Measurements from ENCODE around the gene GATAD2A.
"Not testable (repeated sequence)": the region's sequence is repeated elsewhere in the genome, so short reads cannot be mapped to it uniquely, and the experiment has no call there.

The GATAD2A gene

DNA sequence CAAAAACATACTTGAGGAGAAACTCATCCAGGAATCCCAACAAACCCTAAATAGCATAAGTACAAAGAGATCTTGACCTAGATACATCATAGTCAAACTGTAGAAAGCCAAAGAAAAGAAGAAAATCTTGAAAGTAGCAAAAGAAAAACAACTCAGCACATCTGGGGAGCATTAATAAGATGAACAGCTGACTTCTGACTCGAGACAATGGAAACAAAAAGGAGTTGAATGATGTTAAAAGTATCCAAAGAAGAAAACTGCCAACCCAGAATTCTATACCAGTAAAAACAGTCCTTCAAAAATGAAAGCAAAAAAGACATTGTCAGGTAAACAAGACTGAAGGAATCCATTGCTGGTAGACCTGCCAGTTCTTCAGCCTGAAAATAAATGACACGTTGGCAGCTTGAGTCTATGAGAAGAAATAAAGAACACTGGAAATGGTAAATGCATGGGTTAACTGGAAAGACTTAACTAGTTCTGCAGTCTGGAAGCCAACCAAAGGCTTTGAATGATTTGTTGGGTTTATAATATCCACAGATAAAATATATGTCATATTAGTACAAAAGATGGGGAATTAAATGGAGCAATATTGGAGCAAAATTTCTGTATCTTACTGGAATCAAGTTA lies 63.1 kb downstream of the GATAD2A start:
- no peak for DNase-seq (ENCODE audit: low read depth)

DNA sequence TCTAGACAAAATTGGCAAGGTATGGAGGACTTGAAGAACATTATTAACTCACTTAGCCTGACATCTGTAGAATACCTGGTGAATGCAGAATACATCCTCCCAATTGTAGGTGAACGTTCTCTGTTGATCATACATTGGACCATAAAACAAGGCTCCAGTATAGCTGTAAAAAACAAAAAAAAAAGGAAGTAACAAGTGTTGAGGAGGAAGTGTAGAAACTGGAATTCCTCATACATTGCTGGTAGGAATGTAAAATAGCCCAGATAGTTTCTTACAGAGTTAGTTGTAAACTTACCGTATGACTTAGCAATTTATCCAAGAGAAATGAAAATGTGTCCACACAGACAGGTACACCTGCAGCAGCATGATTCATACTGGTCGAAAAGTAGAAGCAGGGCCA lies 65.1 kb downstream of the GATAD2A start:
- DNase-seq (ENCODE audit: low read depth) = no peak

DNA sequence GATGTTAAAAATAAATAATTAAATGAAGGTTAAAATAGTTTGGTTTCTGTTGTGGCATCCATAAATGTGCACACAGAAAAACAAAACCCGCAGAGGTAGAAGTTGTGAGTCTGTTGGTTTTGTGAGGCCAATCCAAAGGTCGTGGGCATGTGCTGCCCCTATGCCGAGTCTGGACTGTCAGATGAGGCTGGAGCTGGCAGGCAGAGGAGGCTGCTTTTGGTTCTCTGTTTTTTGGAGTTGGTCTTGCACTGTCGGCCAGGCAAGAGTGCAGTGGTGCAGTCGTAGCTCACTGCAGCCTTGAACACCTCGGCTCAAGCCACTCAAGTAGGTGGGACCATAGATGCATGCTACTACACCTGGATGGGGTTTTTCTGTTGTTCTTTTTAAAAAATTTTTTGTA lies 66.2 kb downstream of the GATAD2A start:
- DNase-seq (ENCODE audit: low read depth) = no peak

DNA sequence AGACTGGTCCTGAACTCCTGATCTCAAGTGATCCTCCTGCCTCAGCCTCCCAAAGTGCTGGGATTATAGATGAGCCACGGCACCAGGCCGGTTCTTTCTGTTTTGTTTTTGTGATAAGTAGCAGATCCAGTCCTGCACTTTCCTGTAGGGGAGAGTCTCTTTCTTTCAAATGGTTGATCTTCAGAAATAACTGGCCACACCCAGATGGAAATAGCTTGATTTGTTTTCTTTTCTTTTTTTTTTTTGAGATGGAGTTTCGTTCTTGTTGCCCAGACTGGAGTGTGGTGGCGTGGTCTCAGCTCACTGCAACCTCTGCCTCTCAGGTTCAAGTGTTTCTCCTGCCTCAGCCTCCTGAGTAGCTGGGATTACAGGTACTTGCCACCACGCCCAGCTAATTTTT lies 66.6 kb downstream of the GATAD2A start:
- not testable (repeated sequence) for DNase-seq (ENCODE audit: low read depth)

DNA sequence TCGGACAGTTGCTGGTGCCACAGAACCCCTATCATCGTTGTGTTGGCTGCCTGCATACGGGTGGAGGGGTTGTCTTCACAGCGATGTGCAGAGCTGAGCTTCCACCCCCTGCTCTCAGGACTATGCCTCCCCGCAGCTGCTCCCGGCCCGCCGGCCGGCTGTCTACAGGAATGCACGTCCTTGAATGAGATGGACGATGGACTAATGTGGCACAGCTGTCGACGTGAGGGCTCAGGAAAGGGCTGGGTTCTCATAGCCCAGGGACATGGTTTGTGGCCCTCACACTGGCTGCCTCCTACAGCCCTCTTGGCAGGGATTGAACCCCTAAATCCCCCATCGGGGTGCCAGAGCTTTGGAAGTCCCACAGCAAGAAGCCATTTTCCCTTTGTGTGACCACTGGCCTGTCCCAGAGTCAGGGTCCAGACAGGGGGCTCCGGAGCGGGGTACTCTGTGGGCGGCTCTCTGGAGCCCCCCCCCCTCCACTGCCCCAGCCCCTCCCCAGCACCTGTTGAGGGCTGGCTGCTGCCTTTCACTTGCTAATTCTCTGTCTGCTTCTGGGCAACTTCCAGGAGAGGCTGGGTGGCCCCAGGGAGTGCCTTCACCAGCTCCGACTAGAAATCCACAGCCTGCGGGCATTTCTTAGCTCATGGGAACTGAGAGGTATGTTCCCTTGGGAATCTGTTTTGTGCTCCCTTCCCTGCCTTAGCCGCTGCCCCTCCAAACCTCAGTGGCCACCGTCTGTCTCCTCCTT lies 69.7 kb downstream of the GATAD2A start:
- DNase-seq (ENCODE audit: low read depth) = no peak

DNA sequence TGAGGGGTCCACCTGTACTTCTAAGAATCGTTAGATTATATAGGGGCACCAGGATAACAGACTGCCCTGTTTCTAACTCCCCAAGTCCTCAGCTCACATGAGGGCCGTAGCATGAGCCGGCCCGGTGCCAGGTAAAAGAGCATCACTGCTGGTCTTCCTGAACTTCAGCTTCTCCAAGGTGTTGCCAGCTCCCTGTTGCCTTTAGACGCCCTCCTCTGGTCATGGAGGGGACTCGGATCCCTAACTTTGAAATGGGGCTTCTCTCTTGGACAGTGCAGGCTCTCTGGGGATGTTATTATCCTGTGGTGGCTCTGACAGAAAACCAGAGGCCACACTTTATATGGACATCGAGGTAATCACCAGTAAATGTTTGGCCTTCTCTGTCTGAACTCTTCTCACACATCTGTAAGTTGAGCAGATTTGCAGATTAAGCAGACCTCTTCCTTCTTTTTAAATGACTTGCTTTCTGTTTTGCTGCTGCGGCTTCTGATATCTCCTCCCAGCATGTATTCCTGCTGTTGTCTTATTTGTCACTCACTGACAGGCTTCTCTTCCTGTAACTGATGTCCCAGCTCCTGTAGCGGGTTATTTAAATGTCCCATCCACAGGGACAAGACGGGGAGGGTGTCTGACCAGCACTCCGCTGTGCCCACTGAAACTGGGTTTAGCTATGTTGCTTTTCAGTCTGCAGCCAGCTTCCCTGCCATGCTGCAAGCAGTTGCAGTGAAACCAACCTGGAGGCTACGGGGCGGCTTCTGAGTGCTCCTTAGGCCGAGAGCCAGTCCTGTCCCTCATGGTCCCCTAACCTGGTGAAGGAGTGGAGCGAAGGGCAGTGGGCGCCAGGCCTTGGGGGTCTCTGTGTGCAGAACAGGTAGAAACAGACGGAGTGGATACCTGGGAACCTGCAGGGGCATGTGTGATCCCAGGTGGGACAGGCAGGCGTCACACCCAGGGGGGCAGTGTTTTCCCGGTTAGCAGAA lies 70.7 kb downstream of the GATAD2A start:
- no peak for DNase-seq (ENCODE audit: low read depth)

DNA sequence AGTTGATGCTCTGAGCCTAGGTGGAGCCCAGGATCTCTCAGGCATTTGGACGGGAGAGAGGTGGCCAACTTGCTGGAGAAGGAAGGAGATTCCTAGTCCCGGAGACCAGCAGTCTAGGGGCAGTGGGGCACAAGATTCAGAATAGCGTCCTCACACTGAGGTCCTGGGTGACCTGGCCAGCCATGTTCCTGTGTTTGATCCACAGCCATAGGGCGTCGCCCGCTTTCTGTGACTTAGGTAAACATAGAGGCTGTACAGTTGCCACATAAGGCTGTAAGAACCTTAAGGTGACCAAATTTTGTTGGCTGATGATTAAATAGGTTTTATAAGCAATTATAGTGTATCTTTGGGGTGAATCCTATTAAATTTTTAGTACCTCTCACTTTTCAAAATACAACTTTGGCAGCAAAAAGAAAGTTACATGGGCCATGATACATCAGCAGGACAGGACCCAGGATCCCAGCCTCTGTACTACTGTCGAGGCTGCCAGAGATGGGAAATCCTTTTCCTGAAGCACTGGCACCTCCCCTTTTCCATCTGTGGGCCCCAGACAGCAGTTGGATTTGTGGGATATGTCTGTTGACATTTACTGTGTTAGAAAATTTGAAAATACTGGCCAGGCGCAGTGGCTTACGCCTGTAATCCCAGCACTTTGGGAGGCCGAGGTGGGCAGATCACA lies 72.4 kb downstream of the GATAD2A start:
- DNase-seq (ENCODE audit: low read depth) = no peak

DNA sequence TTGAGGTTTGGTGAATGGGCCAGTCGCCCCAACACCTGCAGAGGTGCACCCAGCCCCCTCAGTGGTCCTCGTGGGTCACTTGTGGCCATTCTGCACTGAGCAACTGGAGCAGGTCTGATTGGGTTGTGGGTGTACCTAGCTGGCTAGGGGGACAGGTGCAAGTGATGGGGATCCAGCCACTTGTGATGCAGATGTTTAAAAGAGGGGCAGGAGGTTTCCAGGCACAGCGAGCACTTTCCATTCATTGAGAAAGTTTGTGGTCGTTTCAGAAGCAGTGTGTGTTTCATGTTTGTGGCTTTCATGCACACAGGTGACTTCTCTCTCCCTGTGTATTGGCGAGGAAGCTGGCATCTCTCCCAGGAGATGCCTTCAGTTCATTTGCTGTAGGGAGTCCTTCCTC lies 75.2 kb downstream of the GATAD2A start:
- no peak for DNase-seq (ENCODE audit: low read depth)

DNA sequence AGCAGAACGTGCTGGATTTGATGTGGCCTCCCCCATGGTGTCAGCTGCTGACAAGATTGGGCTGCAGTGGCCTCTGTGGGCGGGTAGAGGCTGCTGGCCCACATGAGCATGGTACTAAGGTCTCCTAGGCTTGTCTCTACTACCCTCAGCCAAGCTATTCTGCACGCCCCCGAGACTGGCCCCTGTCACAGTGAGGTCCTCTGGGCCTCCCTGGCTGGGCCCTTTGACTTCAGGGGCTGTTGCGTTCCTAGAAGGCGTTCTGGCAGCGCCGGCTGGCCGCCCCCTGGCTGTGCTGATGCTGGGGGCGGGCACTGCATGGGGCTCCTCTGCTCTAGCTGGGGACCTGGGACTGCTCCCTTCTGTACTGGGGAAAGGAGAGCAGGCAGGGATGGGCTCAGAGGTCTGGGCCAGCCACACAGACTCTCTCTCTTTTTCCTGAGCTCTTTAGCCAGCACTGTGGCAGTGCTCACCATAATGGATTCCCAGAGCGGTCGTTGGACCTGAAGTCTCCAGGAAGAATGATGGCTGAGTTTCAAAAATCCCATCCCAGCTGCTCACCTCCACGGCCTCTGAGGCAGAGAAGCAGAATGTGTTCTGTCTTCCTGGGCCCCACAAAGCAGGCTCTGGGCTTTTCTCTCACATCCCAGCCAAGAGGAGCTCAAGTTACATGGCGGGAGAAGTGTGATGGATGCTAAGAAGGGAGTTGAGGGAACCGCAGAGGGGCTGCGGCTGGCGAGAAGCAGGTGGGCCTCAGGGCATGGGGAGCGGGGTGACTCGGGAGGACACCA lies 77.5 kb downstream of the GATAD2A start:
- no peak for DNase-seq (ENCODE audit: low read depth)

DNA sequence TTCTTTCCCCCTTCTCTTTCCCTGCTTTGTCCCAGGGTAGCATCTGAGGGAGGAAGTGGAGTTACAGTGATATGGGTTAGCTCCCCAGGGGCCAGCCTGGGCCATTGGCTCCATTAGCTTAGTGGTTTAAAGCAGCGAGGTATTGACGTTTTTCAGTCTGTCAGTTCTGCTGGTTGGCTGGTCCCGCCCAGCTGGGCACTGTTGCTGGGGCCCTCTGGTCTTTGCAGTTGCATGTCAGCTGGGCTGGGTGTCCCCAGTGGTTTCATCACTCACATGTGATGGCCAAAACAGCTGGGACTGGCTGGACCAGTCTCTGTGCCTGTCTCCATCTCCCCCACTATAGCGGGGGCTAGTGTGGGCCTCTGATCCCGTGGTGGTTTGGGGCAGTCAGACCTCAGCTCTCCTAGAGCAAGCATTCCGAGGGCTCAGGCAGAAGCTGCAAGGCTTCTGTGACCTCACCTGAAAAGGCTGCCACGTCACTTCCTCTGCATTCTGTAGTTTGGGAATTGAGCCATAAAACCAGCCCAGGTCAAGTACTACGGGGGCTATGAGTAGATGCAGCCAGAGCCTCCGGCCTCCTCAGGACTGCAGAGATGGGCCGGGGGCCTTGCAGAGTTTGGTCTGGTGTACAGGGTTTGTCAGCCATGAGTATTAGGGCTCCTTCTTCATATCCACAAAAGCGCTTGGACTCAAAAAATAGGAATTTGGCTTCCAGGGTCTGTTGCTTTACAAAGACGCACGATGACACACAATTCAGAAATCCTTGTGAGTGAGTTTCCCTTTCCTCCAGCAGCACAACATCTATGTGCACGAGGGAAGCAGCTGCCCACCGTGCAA lies 79.9 kb downstream of the GATAD2A start:
- DNase-seq (ENCODE audit: low read depth) = no peak

DNA sequence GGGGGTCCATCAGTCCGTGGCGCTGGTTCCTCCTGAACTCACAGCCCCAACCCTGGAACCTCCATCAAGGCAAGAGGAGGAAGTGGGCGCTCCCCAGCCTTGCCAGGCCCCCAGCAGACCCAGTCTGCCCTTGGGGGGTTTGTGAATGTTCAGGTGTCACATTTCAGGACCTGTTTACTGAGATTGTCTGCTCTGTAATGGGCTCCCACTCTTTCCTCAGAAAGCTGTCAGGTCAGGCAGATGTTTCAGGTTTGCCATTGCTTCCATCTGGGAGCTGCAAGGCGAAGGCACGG lies 80.5 kb downstream of the GATAD2A start:
- no peak for DNase-seq (ENCODE audit: low read depth)

DNA sequence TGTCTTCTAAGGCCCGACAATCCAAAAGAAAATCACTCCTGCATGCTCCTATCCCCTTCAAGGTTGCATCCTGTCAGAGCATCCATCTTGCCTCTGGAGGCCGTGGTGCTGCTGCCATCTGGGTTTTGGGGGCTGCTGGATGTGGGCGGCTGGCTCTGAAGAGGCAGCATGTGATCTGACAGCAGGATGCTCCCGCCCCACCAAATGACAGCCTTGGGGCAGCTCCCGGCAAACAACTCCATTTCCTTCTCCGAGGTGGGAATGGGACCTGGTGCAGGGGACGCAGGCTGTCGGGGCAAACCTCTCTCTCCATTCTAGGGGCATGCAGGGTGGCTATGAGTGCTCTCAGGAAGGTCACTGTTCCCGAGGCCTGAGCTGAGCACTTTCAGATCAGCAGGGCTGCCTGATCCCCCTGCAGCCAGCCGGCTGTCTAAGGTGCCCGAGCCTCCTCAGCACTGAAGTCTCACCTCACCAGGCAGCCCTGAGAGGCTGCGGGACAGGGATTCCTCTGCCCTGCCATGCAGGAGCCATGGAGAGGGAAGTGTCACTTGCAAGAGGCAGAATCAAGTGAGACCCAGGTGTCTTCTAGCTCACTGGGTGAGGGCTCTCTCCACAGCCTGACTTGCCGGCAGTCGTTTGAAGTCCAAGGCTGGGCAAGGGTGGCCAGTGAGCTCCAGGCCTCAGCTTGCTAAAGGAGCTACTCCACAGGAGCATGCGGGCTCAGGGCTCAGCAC lies 81.0 kb downstream of the GATAD2A start:
- no peak for DNase-seq (ENCODE audit: low read depth)

DNA sequence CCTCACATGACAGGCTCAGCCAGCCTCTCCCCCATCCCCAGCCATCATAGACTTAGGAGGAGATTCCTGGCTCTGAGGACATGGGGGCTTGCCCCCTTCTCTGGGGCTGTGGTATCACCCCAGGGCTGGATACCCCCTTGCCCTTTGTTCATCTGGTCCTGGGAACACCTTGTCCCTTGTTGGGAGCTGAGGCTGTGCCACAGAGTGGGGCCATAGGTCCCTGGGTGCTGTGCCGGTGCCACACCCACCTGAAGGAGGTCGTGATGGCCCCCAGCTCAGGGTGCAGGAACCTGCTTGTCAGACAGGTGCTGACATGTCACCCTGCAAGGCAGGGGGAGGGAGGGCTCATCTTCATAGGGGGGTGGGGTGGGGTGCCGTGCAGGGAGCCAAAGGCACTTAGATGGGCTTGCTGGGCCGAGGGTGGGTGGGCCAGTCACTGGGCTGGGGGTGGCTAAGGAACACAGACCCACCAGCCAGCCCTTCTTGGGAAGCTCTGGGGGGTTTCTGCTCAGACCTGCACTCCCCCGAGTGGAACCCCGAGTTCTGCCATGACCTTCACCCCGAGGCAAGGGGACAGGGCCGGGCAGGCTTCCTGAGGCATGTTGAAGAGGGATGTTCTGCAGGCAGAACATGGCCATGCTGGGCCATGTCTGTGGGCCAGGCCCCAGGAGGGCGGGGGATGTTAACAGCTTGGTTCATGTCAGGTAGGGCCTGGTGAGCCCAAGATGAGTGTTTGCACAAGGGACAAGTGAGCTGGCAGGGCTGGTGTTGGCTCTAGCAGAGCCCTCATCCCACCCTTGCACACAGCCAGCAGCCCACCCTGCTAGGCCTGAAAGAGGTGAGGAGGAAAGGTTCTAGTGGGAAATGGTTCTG lies 81.8 kb downstream of the GATAD2A start:
- DNase-seq (ENCODE audit: low read depth) = no peak

DNA sequence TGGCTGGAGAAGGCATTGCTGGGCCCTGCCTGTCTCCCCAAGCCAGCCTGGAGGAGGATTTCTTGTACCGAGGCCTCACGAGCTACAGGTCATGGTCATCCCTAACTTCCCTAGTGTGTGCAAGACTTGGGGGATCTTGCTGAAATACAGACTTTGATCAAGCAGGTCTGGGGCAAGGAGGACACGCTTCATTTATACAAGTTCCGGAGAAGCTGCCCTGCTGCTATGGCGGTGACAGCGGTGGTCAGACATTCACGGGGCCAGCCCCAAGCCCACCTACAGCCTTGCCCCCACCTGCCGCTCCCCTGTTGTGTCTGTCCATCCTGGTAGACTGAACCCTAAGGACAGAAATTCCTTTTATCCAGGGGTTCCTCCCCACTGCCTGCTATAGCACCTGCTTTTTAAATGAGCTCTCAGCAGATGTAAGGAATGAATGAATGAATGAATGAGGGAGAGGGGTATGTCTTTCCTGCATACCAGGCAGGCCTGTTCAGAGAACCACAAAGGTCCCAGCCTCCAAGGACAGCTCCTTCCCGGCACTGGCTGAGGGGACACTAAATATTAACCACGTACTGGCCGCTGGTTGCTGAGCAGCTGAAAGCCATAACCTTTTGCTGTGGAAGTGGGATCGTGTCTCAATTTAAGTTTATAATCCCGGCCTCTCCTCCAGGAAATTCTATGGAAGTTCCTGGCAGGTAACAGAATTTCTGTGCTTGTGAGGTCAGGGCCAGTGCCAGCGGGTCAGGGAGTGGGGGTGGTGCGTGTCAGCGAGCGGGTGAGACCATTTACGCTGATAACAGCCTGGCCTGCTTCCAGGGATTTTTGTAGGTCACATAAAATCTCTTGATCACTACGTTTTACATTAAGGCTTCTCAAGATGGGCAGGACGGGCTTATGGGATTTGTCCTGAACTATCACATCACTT lies 82.7 kb downstream of the GATAD2A start:
- DNase-seq (ENCODE audit: low read depth) = no peak

DNA sequence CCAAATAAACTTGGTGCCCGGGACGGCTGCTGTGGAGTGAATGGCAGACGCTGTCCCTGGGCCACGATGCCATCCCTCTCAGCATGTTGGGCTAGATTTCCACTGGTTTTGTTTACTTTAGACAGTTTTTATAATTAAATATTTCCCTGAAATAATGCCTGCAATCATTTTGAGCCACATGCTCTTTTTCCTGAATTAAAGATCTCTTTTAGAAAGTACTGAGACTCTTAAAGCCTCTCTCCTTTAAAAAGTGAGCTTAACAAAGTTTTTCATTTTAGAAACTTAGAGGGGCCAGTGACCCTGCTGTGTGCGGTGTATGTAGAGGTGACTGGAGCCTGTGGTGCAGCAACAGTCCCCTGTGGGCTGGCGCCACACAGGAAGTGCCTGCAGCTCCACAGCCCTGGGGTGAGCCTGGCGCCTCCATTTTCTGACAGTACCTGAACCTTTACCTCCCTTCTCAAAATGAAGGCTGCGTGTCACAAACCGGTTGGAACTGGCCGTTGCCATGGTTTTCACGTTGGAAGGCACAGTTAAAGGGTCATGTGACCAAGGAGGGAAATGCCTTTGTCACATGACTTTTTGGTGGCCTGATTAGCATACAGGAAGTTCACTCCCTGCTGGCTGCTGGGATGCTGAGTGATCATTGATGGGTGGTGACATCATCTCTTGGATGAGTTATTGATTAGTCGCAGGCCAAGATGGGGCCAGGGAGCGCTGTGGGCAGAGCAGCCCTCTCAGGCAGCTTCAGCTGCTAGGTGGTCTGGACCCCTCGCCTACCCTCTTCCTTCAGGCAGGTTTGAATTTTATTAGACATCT lies 83.6 kb downstream of the GATAD2A start:
- peak; percentile 57 for DNase-seq (ENCODE audit: low read depth)

DNA sequence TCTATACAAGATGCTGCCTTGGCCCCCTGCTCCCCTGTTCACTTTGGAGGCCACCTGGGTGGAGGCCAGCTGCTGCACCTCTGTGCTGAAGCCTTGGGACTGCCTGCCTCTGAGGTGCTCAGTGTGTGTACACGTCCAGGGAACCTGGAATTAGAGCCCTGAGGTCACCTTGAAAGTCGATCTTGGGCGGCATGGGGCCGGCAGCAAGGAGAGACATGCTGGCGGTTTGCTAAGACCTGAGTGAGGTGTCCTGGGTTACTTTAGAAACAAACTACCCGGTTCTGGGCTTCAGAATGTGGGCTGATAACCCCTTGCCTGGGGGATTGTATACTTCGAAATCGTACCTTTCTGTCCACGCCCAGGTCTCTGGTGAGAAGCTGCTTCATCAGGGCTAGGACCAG lies 84.3 kb downstream of the GATAD2A start:
- DNase-seq (ENCODE audit: low read depth) = no peak

All from stimulated activated CD8-positive, alpha-beta memory T cell treated with anti-CD3 and anti-CD28 coated beads, Interleukin-12 subunit alpha, Interleukin-12 subunit beta, amount 100 ng/mL, for 4 hours (primary cell).